Measurements from ENCODE around the gene MESD.

Gene MESD

GRCh38 chr15:80984856-80985255, 4.8 kb downstream of the MESD start:
- no peak overlapping the region for H3K4me3 ChIP-seq (replicated peaks in 1 of 2; ENCODE audit: low read depth in 2 of 2, low read length in 2 of 2)
- no peak for DNase-seq (ENCODE audit: low read depth in 2 of 2)
- no peak for TF ChIP-seq CTCF (IDR thresholded peaks at IDR 0.05; ENCODE audit: low read depth, low read length)

GRCh38 chr15:80982839-80983238, 6.8 kb downstream of the MESD start:
- DNase-seq (ENCODE audit: low read depth in 2 of 2), result no peak
- no peak for TF ChIP-seq CTCF (IDR thresholded peaks at IDR 0.05; ENCODE audit: low read depth, low read length)
- no peak overlapping the region for H3K4me3 ChIP-seq (replicated peaks in 1 of 2; ENCODE audit: low read depth in 2 of 2, low read length in 2 of 2)

GRCh38 chr15:80982205-80982604, 7.4 kb downstream of the MESD start:
- no peak overlapping the region for H3K4me3 ChIP-seq (replicated peaks in 1 of 2; ENCODE audit: low read depth in 2 of 2, low read length in 2 of 2)
- DNase-seq (ENCODE audit: low read depth in 2 of 2), result no peak
- no peak for TF ChIP-seq CTCF (IDR thresholded peaks at IDR 0.05; ENCODE audit: low read depth, low read length)

GRCh38 chr15:80979538-80980200, 9.9 kb downstream of the MESD start:
- TF ChIP-seq CTCF (IDR thresholded peaks at IDR 0.05; ENCODE audit: low read depth, low read length), result no peak
- DNase-seq (ENCODE audit: low read depth in 2 of 2), result no peak
- no peak overlapping the region for H3K4me3 ChIP-seq (replicated peaks in 1 of 2; ENCODE audit: low read depth in 2 of 2, low read length in 2 of 2)

GRCh38 chr15:80978685-80979329, 10.8 kb downstream of the MESD start:
- peak in 1 of 2 donors; percentile 36 for DNase-seq (ENCODE audit: low read depth in 2 of 2)
- no peak overlapping the region for H3K4me3 ChIP-seq (replicated peaks in 1 of 2; ENCODE audit: low read depth in 2 of 2, low read length in 2 of 2)
- no peak for TF ChIP-seq CTCF (IDR thresholded peaks at IDR 0.05; ENCODE audit: low read depth, low read length)

GRCh38 chr15:80977627-80978036, 12.0 kb downstream of the MESD start:
- no peak overlapping the region for H3K4me3 ChIP-seq (replicated peaks in 1 of 2; ENCODE audit: low read depth in 2 of 2, low read length in 2 of 2)
- peak; percentile 59 to 64 for DNase-seq (ENCODE audit: low read depth in 2 of 2)
- TF ChIP-seq CTCF (IDR thresholded peaks at IDR 0.05; ENCODE audit: low read depth, low read length), result peak; percentile 59
